Thoracic aorta (tissue), 2 donors: Measurements from ENCODE around the gene NUFIP1. TPM values are rescaled to one million over a fixed set of nuclear protein-coding genes. Genes with fewer than 3 reads are reported as not detected.

Experiments used
- ATAC-seq: fragments of 150-250 bp; one replicate; pipeline ENCODE4 v1.8.0; 2017; ENCODE audit warnings: low read depth; ENCODE audit not compliant: insufficient number of reproducible peaks, low FRiP score
- DNase-seq: peaks from one replicate; pipeline ENCODE4 v3.0.0-alpha.2; 2020; ENCODE audit warnings: low spot score
- H3K27ac ChIP-seq, 2 donors: fragments of 200-600 bp; sonication (generic); 1 replicate in 1 of 2; 2 replicates in 1 of 2; pipeline ENCODE4 v1.5.1; 2016; ENCODE audit warnings: mild to moderate bottlenecking in 2 of 2, moderate library complexity in 2 of 2
- H3K27me3 ChIP-seq: fragments of 200-600 bp; sonication (generic); replicated peaks from 2 replicates; pipeline ENCODE4 v1.6.0; 2016; ENCODE audit warnings: mild to moderate bottlenecking; ENCODE audit not compliant: insufficient read depth
- H3K36me3 ChIP-seq: fragments of 200-600 bp; sonication (generic); one replicate; pipeline ENCODE4 v1.5.1; 2016
- H3K4me1 ChIP-seq, 2 donors: fragments of 200-600 bp; sonication (generic); 1 replicate in 1 of 2; 2 replicates in 1 of 2; pipeline versions ENCODE4 v1.5.1 to v1.6.0; 2016; ENCODE audit warnings: low read depth in 2 of 2, mild to moderate bottlenecking in 1 of 2; ENCODE audit not compliant: control insufficient read depth in 1 of 2
- H3K4me3 ChIP-seq: fragments of 200-600 bp; sonication (generic); 2 replicates; pipeline ENCODE4 v1.5.1; 2016; ENCODE audit warnings: mild to moderate bottlenecking
- H3K9me3 ChIP-seq: fragments of 200-600 bp; sonication (generic); 2 replicates; pipeline ENCODE4 v1.5.1; 2016
- CTCF ChIP-seq: fragments of 200-600 bp; sonication (generic); IDR thresholded peaks from one replicate; pipeline ENCODE4 v1.5.1; 2019; ENCODE audit warnings: antibody characterized with exemption
- total RNA-seq, 2 donors: library from RNA; depleted of rRNA; stranded (reverse); fragments of >200 nt; gene quantifications; one replicate each; pipeline versions ENCODE4 v1.1.0 to v1.2.3, GENCODE V29; 2016

The NUFIP1 gene
- total RNA-seq, 2 donors from 2014 or later = 0.54 to 4.5 TPM

DNA sequence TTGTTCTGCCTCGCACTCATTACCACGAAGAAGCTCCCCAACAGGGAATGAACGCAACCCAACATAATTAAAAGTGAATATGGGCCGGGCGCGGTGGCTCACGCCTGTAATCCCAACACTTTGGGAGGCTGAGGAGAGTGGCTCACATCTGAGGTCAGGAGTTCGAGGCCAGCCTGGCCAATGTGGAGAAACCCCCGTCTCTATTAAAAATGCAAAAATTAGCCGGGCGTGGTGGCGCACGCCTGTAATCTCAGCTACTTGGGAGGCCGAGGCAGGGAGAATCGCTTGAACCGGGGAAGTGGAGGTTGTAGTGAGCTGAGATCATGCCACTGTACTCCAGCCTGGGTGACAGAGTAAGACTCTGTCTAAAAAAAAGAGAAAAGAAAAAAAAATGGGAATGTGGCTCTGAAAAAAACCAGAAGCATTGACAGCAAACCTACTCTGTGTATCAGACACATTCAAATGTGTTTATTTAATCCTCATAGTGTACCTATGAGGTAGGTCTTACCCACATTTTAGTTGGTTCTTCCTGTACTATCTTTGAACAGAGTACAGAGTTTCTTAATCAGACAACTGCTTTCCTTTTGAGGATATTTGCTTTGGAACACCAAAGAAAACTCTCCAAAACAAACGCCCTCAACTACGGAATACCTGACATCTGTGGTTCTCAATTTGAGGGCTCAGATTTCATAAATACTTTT is 70.0 kb downstream of the NUFIP1 start:
- H3K27ac ChIP-seq = peak overlapping the region; percentile 96 to 97
- H3K36me3 ChIP-seq = no peaks in the 10 kb centered on the region
- no peak for TF ChIP-seq CTCF
- peak overlapping the region; percentile 65 for H3K4me3 ChIP-seq
- peaks cover 24 to 49% of the 10 kb centered on the region in 2 donors for H3K4me1 ChIP-seq
- DNase-seq (no peak), ATAC-seq (no peak)
- no peaks in the 10 kb centered on the region for H3K27me3 ChIP-seq
- no peaks in the 10 kb centered on the region for H3K9me3 ChIP-seq

- H3K27ac ChIP-seq = peak overlapping the region; percentile 96 to 97
- H3K36me3 ChIP-seq = no peaks in the 10 kb centered on the region
- H3K4me1 ChIP-seq = peaks cover 24 to 45% of the 10 kb centered on the region in 2 donors
- DNase-seq (peak; percentile 78), ATAC-seq (peak; percentile 46)
- peak overlapping the region; percentile 65 for H3K4me3 ChIP-seq
- H3K27me3 ChIP-seq = no peaks in the 10 kb centered on the region
- TF ChIP-seq CTCF = peak; percentile 88
- no peaks in the 10 kb centered on the region for H3K9me3 ChIP-seq
Observed at GRCh38 chr13:44918326-44919103, 70.8 kb downstream of the NUFIP1 start.

DNA sequence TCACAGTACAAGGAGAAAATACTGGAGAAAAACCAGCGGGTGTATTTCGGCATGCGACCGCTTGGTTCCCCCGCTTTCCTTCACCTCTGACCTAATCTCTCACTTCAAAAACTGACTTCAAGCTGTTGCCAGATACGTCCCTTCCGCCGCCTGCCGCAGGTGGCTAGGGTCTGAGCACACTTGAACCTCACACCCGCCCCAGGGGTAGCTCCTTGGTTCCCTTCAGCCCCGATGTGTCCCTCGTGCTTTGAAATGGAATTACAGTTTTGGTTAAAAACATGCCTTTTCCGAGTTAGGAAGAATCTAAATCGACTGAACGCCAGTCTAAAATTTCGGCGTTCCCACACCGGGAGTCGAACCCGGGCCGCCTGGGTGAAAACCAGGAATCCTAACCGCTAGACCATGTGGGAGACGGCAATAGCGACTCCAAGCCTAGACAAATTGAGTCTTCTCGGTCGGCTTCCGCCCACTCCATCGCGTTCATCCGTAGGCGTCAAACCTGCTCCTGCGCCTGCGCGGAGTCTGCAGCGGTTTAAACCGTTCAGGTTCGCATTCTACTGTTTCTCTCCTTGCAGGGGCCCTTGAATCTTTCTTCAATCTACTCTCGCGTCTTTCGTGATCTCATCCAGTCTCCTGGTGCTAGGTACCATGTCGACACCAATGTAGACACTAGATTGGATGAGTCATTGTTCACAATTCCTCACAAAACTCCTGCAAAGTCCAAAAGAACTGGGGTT is 71.5 kb downstream of the NUFIP1 start:
- DNase-seq (peak; percentile 70), ATAC-seq (peak; percentile 68)
- H3K36me3 ChIP-seq = no peaks in the 10 kb centered on the region
- no peaks in the 10 kb centered on the region for H3K9me3 ChIP-seq
- H3K27ac ChIP-seq = peak overlapping the region; percentile 96 to 97
- TF ChIP-seq CTCF = peak; percentile 70
- H3K4me1 ChIP-seq = peaks cover 21 to 39% of the 10 kb centered on the region in 2 donors
- no peaks in the 10 kb centered on the region for H3K27me3 ChIP-seq
- peak overlapping the region; percentile 65 for H3K4me3 ChIP-seq

DNA sequence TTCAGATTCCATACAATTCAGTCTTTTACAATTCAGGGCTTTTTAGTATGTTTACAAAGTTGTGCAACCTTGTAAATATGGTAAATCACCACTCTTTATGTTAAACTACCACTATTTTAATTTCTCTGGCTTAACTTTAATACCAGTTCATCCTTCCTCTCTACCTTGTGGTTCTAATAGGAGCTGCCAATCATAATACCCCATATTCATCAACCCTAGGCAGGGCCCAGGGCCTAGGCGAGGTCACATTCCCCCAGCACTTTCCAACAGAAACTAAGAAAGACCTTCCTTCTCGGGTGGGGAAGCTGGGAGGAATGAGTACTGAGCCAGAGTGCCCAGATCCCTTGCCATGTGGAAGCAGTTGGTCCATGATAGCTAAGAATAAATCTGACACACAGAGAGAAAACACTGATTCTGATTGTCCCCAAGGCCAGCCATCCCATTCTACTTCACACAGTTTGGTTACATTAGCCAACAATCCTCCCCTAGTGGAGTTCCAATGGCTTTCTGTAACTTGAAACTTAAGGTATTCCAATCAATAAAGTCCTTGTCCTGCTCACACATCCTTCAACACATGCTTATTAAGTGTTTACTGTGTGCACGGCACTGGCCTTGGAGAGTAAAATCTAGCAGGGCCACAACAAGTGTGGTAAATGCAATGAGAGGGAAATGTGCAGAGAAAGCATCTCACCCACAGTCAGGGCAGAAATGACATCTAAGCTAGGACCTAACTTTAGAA is 76.8 kb downstream of the NUFIP1 start:
- no peaks in the 10 kb centered on the region for H3K27me3 ChIP-seq
- H3K9me3 ChIP-seq = no peaks in the 10 kb centered on the region
- H3K27ac ChIP-seq = no peak overlapping the region
- no peak overlapping the region for H3K4me3 ChIP-seq
- TF ChIP-seq CTCF = no peak
- peaks cover under 1 to 8% of the 10 kb centered on the region in 2 donors for H3K4me1 ChIP-seq
- no peak for ATAC-seq
- no peak for DNase-seq
- no peaks in the 10 kb centered on the region for H3K36me3 ChIP-seq
